Activated T-helper 17 cell treated with anti-CD3 and anti-CD28 coated beads, Interleukin-2, amount 50 U/mL, for 72 hours (primary cell): Measurements from ENCODE around the gene VPS9D1. TPM values are rescaled to one million over a fixed set of nuclear protein-coding genes. Genes with fewer than 3 reads are reported as not detected.
"Not testable (repeated sequence)": the region's sequence is repeated elsewhere in the genome, so short reads cannot be mapped to it uniquely, and the experiment has no call there.

ENCODE experiments used
- ATAC-seq: fragments of 150-1000 bp; cut with Tn5 transposase; replicated peaks from 2 replicates; pipeline ENCODE4 v1.10.0; 2021; ENCODE audit warnings: mild to moderate bottlenecking, moderate library complexity
- H3K27ac Mint-ChIP-seq: one replicate; pipeline ENCODE4 v1.8.0; 2022; ENCODE audit warnings: mixed read lengths
- H3K27me3 Mint-ChIP-seq: one replicate; pipeline ENCODE4 v1.8.0; 2022; ENCODE audit warnings: mixed read lengths
- H3K36me3 Mint-ChIP-seq: one replicate; pipeline ENCODE4 v1.8.0; 2022; ENCODE audit warnings: low read depth, mild to moderate bottlenecking, mixed read lengths
- H3K4me1 Mint-ChIP-seq: one replicate; pipeline ENCODE4 v1.8.0; 2022; ENCODE audit warnings: mixed read lengths
- H3K4me3 Mint-ChIP-seq: one replicate; pipeline ENCODE4 v1.8.0; 2022; ENCODE audit warnings: mild to moderate bottlenecking, mixed read lengths
- H3K9me3 Mint-ChIP-seq: one replicate; pipeline ENCODE4 v1.8.0; 2022; ENCODE audit warnings: mixed read lengths
- total RNA-seq, 2 donors: library from RNA; stranded (reverse); gene quantifications; one replicate each; pipeline ENCODE4 v1.2.3, GENCODE V29; 2022

The VPS9D1 gene
- total RNA-seq, 2 donors from 2014 or later, result 1.7 to 4.1 TPM

GRCh38 chr16:89709166-89709565, 11.5 kb downstream of the VPS9D1 start:
- H3K36me3 Mint-ChIP-seq, result peaks cover 2% of the 10 kb centered on the region
- H3K4me1 Mint-ChIP-seq, result no peaks in the 10 kb centered on the region
- H3K4me3 Mint-ChIP-seq, result no peak overlapping the region
- no peaks in the 10 kb centered on the region for H3K9me3 Mint-ChIP-seq
- no peak for ATAC-seq
- H3K27me3 Mint-ChIP-seq, result no peaks in the 10 kb centered on the region
- H3K27ac Mint-ChIP-seq, result no peak overlapping the region

GRCh38 chr16:89708481-89708931, 12.2 kb downstream of the VPS9D1 start:
- Mint-ChIP-seq H3K9me3 (no peaks in the 10 kb centered on the region), H3K27me3 (no peaks in the 10 kb centered on the region), H3K27ac (no peak overlapping the region), H3K36me3 (no peaks in the 10 kb centered on the region), H3K4me3 (no peak overlapping the region), H3K4me1 (no peaks in the 10 kb centered on the region)
- no peak for ATAC-seq

GRCh38 chr16:89707695-89708094, 13.0 kb downstream of the VPS9D1 start:
- Mint-ChIP-seq H3K36me3 (no peaks in the 10 kb centered on the region), H3K4me1 (no peaks in the 10 kb centered on the region), H3K27ac (no peak overlapping the region), H3K4me3 (no peak overlapping the region), H3K9me3 (no peaks in the 10 kb centered on the region), H3K27me3 (no peaks in the 10 kb centered on the region)
- ATAC-seq, result no peak

GRCh38 chr16:89706518-89707260, 14.0 kb downstream of the VPS9D1 start:
- Mint-ChIP-seq H3K36me3 (no peaks in the 10 kb centered on the region), H3K27ac (no peak overlapping the region), H3K4me1 (no peaks in the 10 kb centered on the region), H3K9me3 (no peaks in the 10 kb centered on the region), H3K4me3 (no peak overlapping the region), H3K27me3 (no peaks in the 10 kb centered on the region)
- no peak for ATAC-seq

- no peak for ATAC-seq
- Mint-ChIP-seq H3K4me1 (no peaks in the 10 kb centered on the region), H3K27me3 (no peaks in the 10 kb centered on the region), H3K36me3 (peaks cover 4% of the 10 kb centered on the region), H3K9me3 (no peaks in the 10 kb centered on the region), H3K27ac (no peak overlapping the region), H3K4me3 (no peak overlapping the region)
These were observed 15.7 kb downstream of the VPS9D1 start for GRCh38 chr16:89705006-89705405.

- peaks cover 8% of the 10 kb centered on the region for H3K36me3 Mint-ChIP-seq
- H3K27me3 Mint-ChIP-seq, result no peaks in the 10 kb centered on the region
- ATAC-seq, result no peak
- H3K4me1 Mint-ChIP-seq, result no peaks in the 10 kb centered on the region
- no peak overlapping the region for H3K4me3 Mint-ChIP-seq
- H3K27ac Mint-ChIP-seq, result no peak overlapping the region
- no peaks in the 10 kb centered on the region for H3K9me3 Mint-ChIP-seq
These were observed 16.4 kb downstream of the VPS9D1 start for GRCh38 chr16:89704281-89704680.

- peak; percentile 82 for ATAC-seq
- peak within 1 kb of the TSS; percentile 65 for H3K27ac Mint-ChIP-seq
- H3K4me1 Mint-ChIP-seq, result no peaks in the 10 kb centered on the region
These were observed 19.0 kb downstream of the VPS9D1 start, which contains the start of gene SPATA2L for GRCh38 chr16:89701425-89702406. SPATA2L (minus strand) TSS chr16:89701705; CDS start chr16:89701232, 473 bp downstream.

GRCh38 chr16:89700649-89701424, 19.9 kb downstream of the VPS9D1 start:
- Mint-ChIP-seq H3K9me3 (no peaks in the 10 kb centered on the region), H3K27ac (no peak overlapping the region), H3K4me1 (no peaks in the 10 kb centered on the region), H3K36me3 (peaks cover 15% of the 10 kb centered on the region), H3K4me3 (peak overlapping the region; percentile 60), H3K27me3 (no peaks in the 10 kb centered on the region)
- peak; percentile 33 for ATAC-seq

More at GRCh38 chr16:89701425-89702406, 19.0 kb downstream of the VPS9D1 start, which contains the start of gene SPATA2L:
- Mint-ChIP-seq H3K9me3 (no peaks in the 10 kb centered on the region), H3K27me3 (no peaks in the 10 kb centered on the region), H3K4me3 (peak within 1 kb of the TSS; percentile 60), H3K36me3 (peaks cover 15% of the 10 kb centered on the region)

GRCh38 chr16:89700100-89700648, 20.5 kb downstream of the VPS9D1 start:
- Mint-ChIP-seq H3K4me3 (peak overlapping the region; percentile 60), H3K36me3 (peaks cover 15% of the 10 kb centered on the region), H3K27me3 (no peaks in the 10 kb centered on the region), H3K27ac (peak overlapping the region; percentile 61), H3K9me3 (no peaks in the 10 kb centered on the region), H3K4me1 (no peaks in the 10 kb centered on the region)
- ATAC-seq, result peak; percentile 42

- not testable (repeated sequence) for H3K9me3 Mint-ChIP-seq, ATAC-seq, H3K27me3 Mint-ChIP-seq, H3K4me1 Mint-ChIP-seq
- Mint-ChIP-seq H3K36me3 (peaks cover 15% of the 10 kb centered on the region), H3K4me3 (peak overlapping the region; percentile 60), H3K27ac (peak overlapping the region; percentile 61)
These were observed 21.0 kb downstream of the VPS9D1 start for GRCh38 chr16:89699629-89700099.

GRCh38 chr16:89698717-89699116, 22.0 kb downstream of the VPS9D1 start:
- H3K4me1 Mint-ChIP-seq, H3K27ac Mint-ChIP-seq, H3K4me3 Mint-ChIP-seq, ATAC-seq, H3K9me3 Mint-ChIP-seq, H3K27me3 Mint-ChIP-seq: not testable (repeated sequence)
- H3K36me3 Mint-ChIP-seq, result peaks cover 18% of the 10 kb centered on the region

- no peaks in the 10 kb centered on the region for H3K27me3 Mint-ChIP-seq
- peaks cover 25% of the 10 kb centered on the region for H3K36me3 Mint-ChIP-seq
- H3K4me1 Mint-ChIP-seq, result no peaks in the 10 kb centered on the region
These were observed 22.9 kb downstream of the VPS9D1 start for GRCh38 chr16:89697616-89698331.

GRCh38 chr16:89697161-89697615, 23.5 kb downstream of the VPS9D1 start:
- H3K27me3 Mint-ChIP-seq, result no peaks in the 10 kb centered on the region
- no peak overlapping the region for H3K4me3 Mint-ChIP-seq
- H3K9me3 Mint-ChIP-seq, result no peaks in the 10 kb centered on the region
- peaks cover 25% of the 10 kb centered on the region for H3K36me3 Mint-ChIP-seq
- ATAC-seq, result no peak
- no peak overlapping the region for H3K27ac Mint-ChIP-seq
- H3K4me1 Mint-ChIP-seq, result no peaks in the 10 kb centered on the region

More at GRCh38 chr16:89697616-89698331, 22.9 kb downstream of the VPS9D1 start:
- H3K4me3 Mint-ChIP-seq, result no peak overlapping the region
- no peaks in the 10 kb centered on the region for H3K9me3 Mint-ChIP-seq
- ATAC-seq, result no peak
- H3K27ac Mint-ChIP-seq, result no peak overlapping the region
